GM06990 (cell line): ENCODE results near the gene YAP1.

Experiments
- DNase-seq: peaks from one replicate; pipeline ENCODE4 v3.0.0-alpha.2; 2011; ENCODE audit not compliant: insufficient read length; ENCODE audit errors: extremely low read depth
- H3K27me3 ChIP-seq: replicated peaks from 2 replicates; pipeline ENCODE4 v1.6.0; 2011; ENCODE audit warnings: low read length; ENCODE audit not compliant: control insufficient read depth, insufficient read depth
- H3K36me3 ChIP-seq: 2 replicates; pipeline ENCODE4 v1.5.1; 2011; ENCODE audit warnings: low read length; ENCODE audit not compliant: control insufficient read depth, insufficient read depth
- H3K4me3 ChIP-seq: replicated peaks from 2 replicates; pipeline ENCODE4 v1.5.1; 2011; ENCODE audit warnings: low read depth, mild to moderate bottlenecking, control low read depth, low read length
- TF ChIP-seq, protein P1 (sequence below): IDR thresholded peaks from 2 replicates; pipeline ENCODE4 v1.5.1; 2011; ENCODE audit warnings: low read length, control low read depth, mild to moderate bottlenecking, inconsistent platforms; ENCODE audit not compliant: insufficient read depth, poor library complexity, severe bottlenecking

YAP1 gene

GRCh38 chr11:102276362-102276761 lies 166.1 kb downstream of the YAP1 start:
- Histone ChIP-seq H3K36me3 (no peaks in the 10 kb centered on the region), H3K4me3 (no peak overlapping the region), H3K27me3 (no peaks in the 10 kb centered on the region)
- no peak for DNase-seq
- TF ChIP-seq, protein P1, sequence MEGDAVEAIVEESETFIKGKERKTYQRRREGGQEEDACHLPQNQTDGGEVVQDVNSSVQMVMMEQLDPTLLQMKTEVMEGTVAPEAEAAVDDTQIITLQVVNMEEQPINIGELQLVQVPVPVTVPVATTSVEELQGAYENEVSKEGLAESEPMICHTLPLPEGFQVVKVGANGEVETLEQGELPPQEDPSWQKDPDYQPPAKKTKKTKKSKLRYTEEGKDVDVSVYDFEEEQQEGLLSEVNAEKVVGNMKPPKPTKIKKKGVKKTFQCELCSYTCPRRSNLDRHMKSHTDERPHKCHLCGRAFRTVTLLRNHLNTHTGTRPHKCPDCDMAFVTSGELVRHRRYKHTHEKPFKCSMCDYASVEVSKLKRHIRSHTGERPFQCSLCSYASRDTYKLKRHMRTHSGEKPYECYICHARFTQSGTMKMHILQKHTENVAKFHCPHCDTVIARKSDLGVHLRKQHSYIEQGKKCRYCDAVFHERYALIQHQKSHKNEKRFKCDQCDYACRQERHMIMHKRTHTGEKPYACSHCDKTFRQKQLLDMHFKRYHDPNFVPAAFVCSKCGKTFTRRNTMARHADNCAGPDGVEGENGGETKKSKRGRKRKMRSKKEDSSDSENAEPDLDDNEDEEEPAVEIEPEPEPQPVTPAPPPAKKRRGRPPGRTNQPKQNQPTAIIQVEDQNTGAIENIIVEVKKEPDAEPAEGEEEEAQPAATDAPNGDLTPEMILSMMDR = no peak

- H3K36me3 ChIP-seq = no peaks in the 10 kb centered on the region
- no peak overlapping the region for H3K4me3 ChIP-seq
- H3K27me3 ChIP-seq = no peaks in the 10 kb centered on the region
- DNase-seq = no peak
- TF ChIP-seq, protein P1 = no peak
These were observed 166.5 kb downstream of the YAP1 start for GRCh38 chr11:102276783-102277182.

DNA sequence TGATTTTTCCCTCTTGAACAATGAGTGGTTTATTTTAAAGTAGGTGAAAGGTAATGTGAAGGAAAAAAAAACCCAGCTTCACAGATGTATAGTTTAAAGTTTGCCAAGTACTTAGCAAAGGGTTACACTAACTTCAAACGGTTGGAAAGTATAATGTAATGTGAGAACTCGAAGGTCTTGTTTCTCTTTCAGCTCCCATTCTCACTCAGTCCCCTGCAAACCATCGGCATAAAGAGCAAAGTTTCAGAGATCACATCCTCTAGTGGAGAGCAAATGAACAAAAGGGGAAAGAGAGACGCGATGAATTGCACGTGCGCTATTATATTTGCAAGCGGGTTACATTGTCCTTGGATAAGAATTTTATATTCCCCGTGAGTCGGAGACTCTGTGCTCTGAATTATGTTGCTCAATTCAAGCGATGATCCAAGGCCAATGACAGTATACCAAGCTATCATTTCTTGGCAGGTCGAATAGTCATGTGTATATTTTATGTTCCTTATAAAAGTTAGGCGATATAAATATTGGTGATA lies 169.5 kb downstream of the YAP1 start:
- Histone ChIP-seq H3K4me3 (no peak overlapping the region), H3K36me3 (no peaks in the 10 kb centered on the region), H3K27me3 (no peaks in the 10 kb centered on the region)
- DNase-seq = peak; percentile 29
- TF ChIP-seq, protein P1 = peak; percentile 32

GRCh38 chr11:102280245-102280833 lies 170.1 kb downstream of the YAP1 start:
- no peak for DNase-seq
- TF ChIP-seq, protein P1 = no peak
- no peaks in the 10 kb centered on the region for H3K27me3 ChIP-seq
- no peak overlapping the region for H3K4me3 ChIP-seq
- H3K36me3 ChIP-seq = no peaks in the 10 kb centered on the region
